Measurements from ENCODE around the gene NOL4.

The NOL4 gene

DNA sequence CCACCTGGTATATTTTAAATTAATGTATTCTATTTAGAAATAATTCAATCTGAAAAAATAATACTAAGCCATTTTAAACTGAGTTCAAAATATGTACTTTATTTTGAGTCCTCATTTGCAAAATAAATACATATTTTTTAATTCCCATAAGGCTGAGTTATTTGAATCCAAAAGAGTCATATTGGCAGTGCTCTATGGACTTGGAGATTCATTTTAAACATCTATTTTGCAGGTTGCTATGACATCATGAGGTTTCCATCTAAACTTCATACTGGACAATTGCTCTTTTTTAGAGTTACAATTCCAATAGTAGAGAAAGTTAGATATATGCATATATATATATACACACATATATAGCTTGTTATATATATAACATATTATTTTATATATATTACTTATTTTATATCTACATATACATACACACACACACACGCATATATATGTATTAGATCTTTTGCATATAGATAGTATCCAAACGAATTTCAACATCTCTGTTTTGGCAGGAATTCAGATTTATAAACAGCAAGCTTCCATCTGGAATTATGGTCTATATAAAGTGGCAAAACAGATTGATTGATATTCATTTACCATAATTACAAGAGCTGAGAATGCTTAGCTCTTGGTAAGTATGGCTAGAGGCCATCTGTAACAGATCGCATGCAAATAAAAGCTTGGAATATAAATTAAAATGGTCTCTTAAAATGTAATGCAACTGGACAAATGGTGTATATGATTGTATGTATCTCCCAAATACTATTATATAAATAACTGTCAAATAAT, 34.9 kb downstream of the NOL4 start:
- no peak for DNase-seq
